Measurements from ENCODE around the gene LYL1. TPM values are rescaled to one million over a fixed set of nuclear protein-coding genes. Genes with fewer than 3 reads are reported as not detected.

The LYL1 gene
- total RNA-seq (2016; rRNA removed; fragmentation: Illumina TruSeq; extraction: Trizol) (0.69 and 0.75 TPM in 2 replicates), polyA plus RNA-seq (2011; rRNA removed) (0.72 and 0.92 TPM in 2 replicates), polyA minus RNA-seq (2011; rRNA and poly(A)+ RNA removed; ENCODE audit: low replicate concordance) (0.09 and 1.9 TPM in 2 replicates), Bru-seq, nascent RNA (percentile 42 among the genes with signal in this experiment), BruChase-seq, experiment 1, labeled RNA remaining after a 6-hour chase (percentile 44 among the genes with signal in this experiment), BruChase-seq, experiment 2, labeled RNA remaining after a 2-hour chase (percentile 34 among the genes with signal in this experiment)
- 0.79 and 0.91 TPM in 2 replicates for total RNA-seq (2016; cell fraction: cytosol; rRNA removed; fragmentation: Illumina TruSeq; extraction: Trizol; ENCODE audit: low read depth)
- total RNA-seq (2016; cell fraction: insoluble cytoplasmic fraction; rRNA removed; fragmentation: Illumina TruSeq; extraction: Trizol), result 0.40 and 0.97 TPM in 2 replicates
- total RNA-seq (2016; cell fraction: membrane; rRNA removed; fragmentation: Illumina TruSeq; extraction: Trizol), result 0.74 and 0.90 TPM in 2 replicates
- 0.31 and 0.75 TPM in 2 replicates for total RNA-seq (2016; cell fraction: nucleus; rRNA removed; fragmentation: Illumina TruSeq; extraction: Trizol)
- 0.71 and 1.6 TPM in 2 replicates for polyA plus RNA-seq (2011; cell fraction: cytosol; rRNA removed)
- 2.0 and 2.6 TPM in 2 replicates for polyA plus RNA-seq (2011; cell fraction: nucleus; rRNA removed)
- polyA plus RNA-seq (2012), result 0.31 and 0.32 TPM in 2 replicates
- polyA plus RNA-seq (2016; cell fraction: cytosol; fragmentation: Illumina TruSeq; extraction: Trizol; ENCODE audit: low read depth), result 0.57 and 0.66 TPM in 2 replicates
- polyA plus RNA-seq (2016; cell fraction: insoluble cytoplasmic fraction; fragmentation: Illumina TruSeq; extraction: Trizol; ENCODE audit: low read depth), result 0.51 and 0.59 TPM in 2 replicates
- 0.76 and 0.86 TPM in 2 replicates for polyA plus RNA-seq (2016; cell fraction: membrane; fragmentation: Illumina TruSeq; extraction: Trizol; ENCODE audit: low read depth)
- 0.93 and 1.5 TPM in 2 replicates for polyA plus RNA-seq (2016; cell fraction: nucleus; fragmentation: Illumina TruSeq; extraction: Trizol; ENCODE audit: insufficient read depth, low read depth)
- polyA minus RNA-seq (2011; cell fraction: cytosol; rRNA and poly(A)+ RNA removed), result 0.49 and 0.70 TPM in 2 replicates
- polyA minus RNA-seq (2011; cell fraction: nucleus; rRNA and poly(A)+ RNA removed), result 0.64 and 1.1 TPM in 2 replicates
- long read RNA-seq, experiment 1, result 0 reads
- long read RNA-seq, experiment 2, partial matches to known transcripts, result 1 of 5 reads
- long read RNA-seq, experiment 2, other reads (novel, unspliced or antisense), result 1 of 5 reads

GRCh38 chr19:13102666-13103580, at the start of gene LYL1:
TSS of gene LYL1 (minus strand) at chr19:13102858. CDS start at chr19:13101171, 1,687 bp downstream.
- no TSS peak for BruUV-seq (replicated peaks)
- Histone ChIP-seq H2AFZ (ENCODE audit: low read length) (no peak within 1 kb of the TSS), H3K9me3 (ENCODE audit: low read length) (no peaks in the 10 kb centered on the region), H3K4me3 (replicated peaks in 1 of 3; ENCODE audit: insufficient read depth in 1 of 3, low read depth in 2 of 3, low read length in 3 of 3) (peak within 1 kb of the TSS; percentile 24 to 72 (median 53)), H3K79me2 (ENCODE audit: insufficient read depth, low read length) (no peaks in the 10 kb centered on the region), H3K36me3 (replicated peaks in 1 of 2; ENCODE audit: control insufficient read depth in 1 of 2, insufficient read depth in 2 of 2, low read length in 2 of 2) (peaks cover 0 to 8% of the 10 kb centered on the region in 2 experiments; a peak in 2 of 5 replicates), H3K4me2 (ENCODE audit: low read depth, low read length) (peak within 1 kb of the TSS; percentile 91), H3K9ac (ENCODE audit: insufficient read depth, low read depth, low read length) (peak within 1 kb of the TSS; percentile 61), H3K4me1 (ENCODE audit: insufficient read depth, low read length) (peaks cover 20% of the 10 kb centered on the region), H3K27me3 (ENCODE audit: control insufficient read depth in 1 of 2, insufficient read depth in 2 of 2, low read length in 2 of 2) (no peaks in the 10 kb centered on the region), H3K27ac (ENCODE audit: extremely low read length, insufficient read depth, low read length) (peak within 1 kb of the TSS; percentile 70), H4K20me1 (ENCODE audit: insufficient read depth, low read length) (no peaks in the 10 kb centered on the region; the same call in 1 of the 2 replicates)
- 10% methylated on average over 5 of the region's 47 CpGs for WGBS (ENCODE audit: low lambda C conversion rate)
- ChIA-PET CTCF (ENCODE audit: low intra/inter-chr PET ratio, low total read pairs) (no interaction called here), POLR2A (interaction anchor here (0.6 to 1.0 kb wide), 2 partner anchors 8 to 12 kb away, joined by 3 to 4 read pairs; no protein-coding TSS in a partner anchor)
- DNase-seq (ENCODE audit: low spot score) (peak; percentile 45), FAIRE-seq (no peak), ATAC-seq (peak; percentile 71)
- intact Hi-C loops (cut with micrococcal nuclease; ENCODE audit: unreplicated experiment), result no loop called here
- in situ Hi-C loops (cut with HindIII; ENCODE audit: extremely low pct_ligation_motif_present, low pct_unique_long_range_greater_than_20kb), result no loop called here
- TF ChIP-seq NR1H2 (CRISPR knock-in tag; IDR thresholded peaks at IDR 0.05; ENCODE audit: borderline replicate concordance, low read depth) (0 out of 2 replicates have a peak, but pooled peaks have one; percentile 19), HDAC2 (CRISPR knock-in tag; IDR thresholded peaks at IDR 0.05) (peak; percentile 6; the same call in 1 of the 2 replicates), HMGXB3 (CRISPR knock-in tag; IDR thresholded peaks at IDR 0.05; ENCODE audit: borderline replicate concordance) (peak; percentile 13; the same call in 1 of the 2 replicates), MYPOP (CRISPR knock-in tag; IDR thresholded peaks at IDR 0.05) (0 out of 2 replicates have a peak, but pooled peaks have one; percentile 24), PHF8 (CRISPR knock-in tag; IDR thresholded peaks at IDR 0.05) (peak; percentile 55; the same call in 1 of the 2 replicates), TFDP1 (CRISPR knock-in tag; IDR thresholded peaks at IDR 0.05; ENCODE audit: borderline replicate concordance) (0 out of 2 replicates have a peak, but pooled peaks have one; percentile 6), CCAR2 (optimal IDR thresholded peaks at IDR 0.05; ENCODE audit: low read depth, low read length) (no peak), MXD1 (CRISPR knock-in tag; IDR thresholded peaks at IDR 0.05) (0 out of 2 replicates have a peak, but pooled peaks have one; percentile 41), ZNF33A (CRISPR knock-in tag; IDR thresholded peaks at IDR 0.05; ENCODE audit: borderline replicate concordance) (no peak)
